Fibroblast of skin of scalp (primary cell): Measurements from ENCODE around the gene FOXN4.

Source experiments
- DNase-seq: peaks from one replicate; pipeline ENCODE4 v3.0.0-alpha.2; 2013

FOXN4 gene

DNA sequence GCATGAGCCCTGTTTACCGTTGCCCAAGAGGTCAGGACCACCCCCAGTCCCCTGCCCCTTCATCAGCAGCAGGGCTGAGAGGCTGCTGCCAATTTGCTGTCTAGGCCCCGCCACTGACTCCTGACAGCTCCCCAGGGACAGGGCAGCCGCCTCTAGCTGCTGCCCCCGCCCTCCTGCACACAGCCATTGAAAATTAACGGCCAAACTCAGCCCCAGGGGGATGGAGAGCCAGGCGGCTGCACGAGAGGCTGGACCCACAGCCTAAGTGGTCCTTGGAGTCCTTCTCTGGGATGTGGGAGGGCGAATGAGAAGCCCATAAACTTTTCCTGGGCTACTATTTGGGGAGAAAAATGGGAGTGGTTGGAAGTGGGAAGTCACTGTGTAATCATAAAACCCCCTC is 4.6 kb downstream of the FOXN4 start:
- DNase-seq, result no peak

DNA sequence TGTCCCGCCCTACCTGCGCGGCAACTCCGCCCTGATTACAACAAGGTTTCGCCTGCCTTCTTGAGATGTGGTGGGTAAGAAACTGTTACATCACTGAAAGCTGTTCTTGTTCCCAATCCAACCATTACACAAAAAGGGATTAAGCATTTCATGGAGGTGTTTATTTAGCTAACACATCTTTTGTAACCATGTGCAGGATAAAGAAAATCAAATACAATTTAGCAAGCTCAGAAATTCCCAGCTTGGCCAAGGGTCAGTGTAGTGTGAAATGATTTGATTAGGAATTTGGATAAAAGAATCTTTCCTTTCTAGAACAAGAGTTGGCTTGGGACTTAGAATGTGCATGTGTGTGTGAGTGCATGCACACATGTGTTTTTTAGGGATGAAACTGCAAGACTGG is 6.3 kb downstream of the FOXN4 start:
- no peak for DNase-seq

- DNase-seq, result no peak
Measured at GRCh38 chr12:109302358-109302757, 6.7 kb downstream of the FOXN4 start.

GRCh38 chr12:109301643-109302168 is 7.4 kb downstream of the FOXN4 start:
- no peak for DNase-seq

- no peak for DNase-seq
Measured at GRCh38 chr12:109299849-109300248, 9.2 kb downstream of the FOXN4 start.

GRCh38 chr12:109296431-109296830 is 12.7 kb downstream of the FOXN4 start:
- DNase-seq, result no peak

- DNase-seq, result no peak
Measured at GRCh38 chr12:109295764-109296425, 13.2 kb downstream of the FOXN4 start.

DNA sequence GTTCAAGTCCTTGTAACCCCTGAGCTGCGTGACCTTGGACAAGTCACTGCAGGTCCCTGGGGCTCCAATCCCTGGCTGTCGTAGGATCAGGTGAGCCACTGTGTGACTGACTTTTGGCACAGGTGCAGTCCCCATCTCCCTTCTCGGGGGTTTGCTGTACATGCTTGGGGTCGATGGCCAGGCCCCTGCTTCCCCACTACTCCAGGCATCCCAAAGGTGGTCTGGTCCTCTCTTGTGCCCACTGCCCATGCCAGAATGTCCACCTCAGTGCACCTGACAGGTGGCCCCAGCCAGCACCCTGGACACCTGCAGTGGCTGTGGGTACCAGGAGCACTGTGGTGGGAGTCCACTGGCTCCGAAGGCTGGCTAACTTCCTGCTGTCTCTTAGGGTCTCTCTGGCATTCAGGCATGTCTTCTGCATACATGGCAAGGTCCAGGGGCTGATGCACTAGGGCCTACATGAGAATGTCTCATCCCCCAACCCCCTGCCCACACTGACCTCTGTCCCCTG is 14.7 kb downstream of the FOXN4 start:
- DNase-seq, result no peak

DNA sequence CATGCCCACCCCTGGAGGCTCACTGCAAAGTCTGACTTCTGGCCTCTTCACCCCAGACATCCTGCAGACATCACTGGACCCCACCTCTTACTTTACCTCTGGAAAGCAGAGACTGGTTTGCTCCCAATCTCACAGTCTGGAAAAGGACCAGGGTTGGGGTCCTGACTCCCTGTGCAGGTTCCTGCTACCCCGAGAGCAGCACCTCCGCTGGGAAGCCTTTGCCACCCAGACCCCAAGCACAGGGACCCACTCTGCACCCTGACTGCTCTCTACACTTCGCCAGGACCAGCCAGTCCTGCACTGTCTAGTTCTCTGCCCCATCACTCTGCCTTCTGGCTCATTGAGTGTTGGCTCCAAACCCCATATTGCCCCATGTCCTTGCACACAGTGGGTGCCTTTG is 16.0 kb downstream of the FOXN4 start:
- DNase-seq, result no peak

DNA sequence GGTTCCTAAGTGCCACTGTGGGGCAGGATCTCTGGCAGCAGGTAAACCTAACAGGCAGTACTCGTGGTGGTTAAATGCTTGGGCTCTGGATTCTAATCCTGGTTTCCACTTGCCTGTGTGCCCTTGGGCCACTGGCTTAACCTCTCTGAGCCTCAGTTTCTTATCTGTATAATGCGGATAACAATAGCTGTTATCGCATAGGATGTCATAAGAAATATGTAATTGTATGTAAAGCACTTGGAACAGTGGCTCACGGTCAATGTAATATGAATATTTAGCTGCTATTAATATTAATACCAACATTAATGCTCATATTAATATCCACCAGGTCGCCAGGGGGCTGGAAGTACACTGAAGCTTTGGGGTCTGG is 16.8 kb downstream of the FOXN4 start:
- no peak for DNase-seq

DNA sequence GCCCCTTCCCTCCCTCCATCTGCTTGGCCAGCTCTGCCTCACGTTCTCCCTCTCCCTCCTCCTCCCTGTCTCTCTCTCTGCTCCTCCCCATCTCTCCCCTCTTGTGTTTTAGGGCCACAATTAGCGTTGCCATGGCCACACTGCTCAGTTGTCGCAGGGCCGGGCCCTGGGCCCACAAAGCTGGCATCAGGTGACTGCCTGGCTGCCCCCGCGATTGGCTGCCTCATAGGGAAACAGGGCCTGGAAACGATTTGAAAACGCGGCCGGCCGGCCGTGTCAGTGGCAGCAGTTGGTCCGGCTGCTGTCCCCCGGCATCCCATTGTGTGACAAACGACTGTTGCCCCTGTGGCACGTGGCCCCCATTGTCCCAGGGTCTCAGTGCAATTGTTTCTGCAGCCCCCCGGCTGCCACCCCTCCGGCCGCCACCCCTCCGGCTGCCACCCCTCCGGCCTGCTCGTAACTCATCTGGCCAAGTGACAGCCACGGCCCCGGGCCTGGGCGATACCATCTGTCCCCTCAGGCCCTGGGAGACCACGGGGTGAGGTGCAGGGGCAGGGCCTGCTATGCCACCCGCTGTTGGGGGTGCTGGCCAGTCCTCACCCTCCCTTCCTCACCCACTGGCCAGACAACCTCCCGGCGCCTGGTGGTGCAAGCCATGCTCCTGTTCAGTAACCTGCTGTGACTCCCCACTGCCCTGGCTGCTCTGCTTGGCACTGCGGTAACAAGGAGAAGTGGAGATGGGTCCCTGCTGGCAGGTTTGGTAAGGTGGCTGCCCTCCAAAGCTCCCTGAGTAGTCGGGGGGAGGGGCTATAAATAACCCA is 17.4 kb downstream of the FOXN4 start:
- peak; percentile 12 for DNase-seq

DNA sequence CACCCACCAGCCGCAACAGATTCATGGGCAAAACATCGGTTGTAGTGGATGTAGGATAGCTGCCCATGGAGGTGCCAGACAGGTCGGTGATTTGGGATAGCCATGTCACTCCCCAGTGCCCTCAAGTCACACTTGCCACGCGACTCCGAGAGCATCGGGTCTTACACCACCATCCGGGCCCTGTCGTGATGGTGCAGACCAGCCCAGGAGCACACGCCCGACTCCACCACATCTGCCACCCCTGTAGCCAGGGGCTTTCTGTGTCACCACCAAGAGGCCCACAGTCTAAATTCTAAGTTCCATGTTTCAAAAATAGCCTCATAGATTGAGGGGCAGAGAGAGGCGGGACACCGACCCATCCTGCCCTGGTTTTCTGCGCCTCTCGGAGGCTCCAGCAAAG is 18.0 kb downstream of the FOXN4 start:
- no peak for DNase-seq

DNA sequence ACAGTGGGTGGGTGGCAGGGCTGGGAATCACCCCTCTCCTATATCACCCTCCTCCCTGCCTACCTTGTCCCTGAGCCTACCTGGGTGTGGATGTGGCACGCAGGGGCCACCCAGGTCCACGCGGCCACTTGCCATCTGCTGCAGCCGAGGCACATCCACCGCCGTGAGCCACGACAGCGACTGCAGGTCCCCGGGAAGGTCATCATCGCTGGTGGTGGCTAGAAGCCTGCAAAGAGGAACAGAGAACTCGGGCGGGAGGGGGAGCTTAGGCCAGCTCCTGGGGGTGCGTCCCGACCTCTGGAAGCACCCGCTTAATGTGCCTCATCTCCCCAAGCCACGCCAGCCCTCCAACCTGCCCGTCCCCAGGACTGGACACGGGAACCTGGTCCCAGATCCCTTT is 19.0 kb downstream of the FOXN4 start:
- DNase-seq, result no peak

DNA sequence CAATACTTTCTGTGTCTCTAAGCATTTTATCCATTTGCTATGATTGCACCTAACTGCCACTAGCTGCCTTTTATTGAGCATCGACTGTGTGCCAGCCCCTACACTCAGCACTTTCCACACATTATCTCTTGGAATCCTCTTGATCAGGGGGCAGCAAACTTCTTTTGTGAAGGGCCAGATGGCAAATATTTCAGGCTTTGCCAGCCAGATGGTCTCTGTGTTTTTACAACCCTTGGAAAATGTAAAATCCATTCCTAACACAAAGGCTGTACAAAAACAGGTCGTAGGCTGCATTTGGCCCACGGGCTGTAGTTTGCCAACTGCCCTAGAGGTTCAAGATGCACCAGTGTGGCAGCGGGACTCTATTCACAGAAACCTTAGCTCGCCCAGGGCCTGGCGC is 19.5 kb downstream of the FOXN4 start:
- no peak for DNase-seq

DNA sequence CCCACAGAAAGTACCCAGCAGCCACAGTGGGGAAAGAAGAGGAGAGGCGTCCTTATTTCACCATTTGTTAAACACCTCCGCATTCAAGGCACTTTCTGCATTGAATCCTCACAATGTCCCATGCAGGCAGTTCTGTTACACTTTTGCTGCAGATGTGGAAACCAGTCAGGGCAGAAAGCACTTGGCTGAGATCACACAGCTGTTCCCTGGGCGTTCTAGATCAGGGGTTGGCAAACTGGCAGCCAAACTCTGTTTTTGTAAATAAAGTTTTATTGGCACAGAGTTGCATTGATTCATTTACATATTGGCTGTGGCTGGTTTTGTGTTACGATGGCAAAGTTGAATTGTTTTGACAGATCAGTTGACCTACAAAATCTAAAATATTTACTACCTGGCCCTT is 20.1 kb downstream of the FOXN4 start:
- no peak for DNase-seq

- DNase-seq, result no peak
Measured at GRCh38 chr12:109288571-109288970, 20.5 kb downstream of the FOXN4 start.

DNA sequence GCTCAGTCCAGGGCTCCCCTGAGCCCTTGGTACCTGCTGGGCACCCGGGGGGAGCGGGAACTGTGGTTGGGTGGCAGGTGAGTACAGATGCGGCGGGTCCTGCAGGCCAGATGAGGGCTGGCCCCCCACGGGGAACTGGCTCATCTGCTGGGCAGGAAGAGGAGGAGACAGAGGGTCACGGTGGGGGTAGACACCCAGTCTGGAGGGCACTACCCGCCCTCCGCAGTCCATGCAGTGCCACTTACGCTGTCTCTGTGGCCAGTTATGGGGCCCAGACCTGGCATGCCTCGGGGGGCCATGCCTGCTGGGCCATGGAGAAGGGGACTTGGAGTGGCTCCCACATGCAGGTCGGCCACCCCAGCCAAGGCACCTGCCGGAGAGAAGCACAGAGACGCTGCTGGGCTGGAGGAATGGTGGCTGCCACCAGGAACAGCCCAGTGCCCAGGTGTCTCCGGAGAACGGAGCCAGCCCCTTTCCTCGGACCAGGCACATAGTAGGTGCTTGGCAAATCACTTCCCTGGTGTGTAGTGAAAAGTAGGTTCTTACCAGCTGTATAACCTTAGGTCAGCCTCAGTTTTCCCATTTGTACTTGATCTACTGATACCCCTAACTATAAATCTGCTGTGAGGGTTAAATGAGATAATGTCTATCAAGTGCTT is 21.1 kb downstream of the FOXN4 start:
- no peak for DNase-seq

DNA sequence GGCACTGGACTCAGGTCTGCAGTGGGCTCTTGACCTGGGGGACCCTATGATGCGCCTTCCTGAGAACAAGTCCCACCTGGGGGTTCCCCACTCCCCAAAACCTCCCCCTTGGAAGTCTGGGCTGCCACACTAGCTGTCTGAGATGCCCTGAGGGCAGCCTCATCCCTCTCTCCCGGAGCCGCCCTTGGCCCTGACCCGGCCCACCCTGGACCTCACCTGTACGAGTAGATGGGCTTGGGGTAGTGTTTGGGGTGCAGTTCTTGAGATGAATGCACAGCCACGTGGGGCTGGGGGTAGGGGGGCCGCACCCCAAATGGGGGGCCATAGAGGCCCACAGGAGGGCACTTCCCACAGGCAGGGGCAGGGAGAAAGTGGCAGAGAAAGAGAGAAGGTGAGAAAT is 21.9 kb downstream of the FOXN4 start:
- DNase-seq, result no peak

DNA sequence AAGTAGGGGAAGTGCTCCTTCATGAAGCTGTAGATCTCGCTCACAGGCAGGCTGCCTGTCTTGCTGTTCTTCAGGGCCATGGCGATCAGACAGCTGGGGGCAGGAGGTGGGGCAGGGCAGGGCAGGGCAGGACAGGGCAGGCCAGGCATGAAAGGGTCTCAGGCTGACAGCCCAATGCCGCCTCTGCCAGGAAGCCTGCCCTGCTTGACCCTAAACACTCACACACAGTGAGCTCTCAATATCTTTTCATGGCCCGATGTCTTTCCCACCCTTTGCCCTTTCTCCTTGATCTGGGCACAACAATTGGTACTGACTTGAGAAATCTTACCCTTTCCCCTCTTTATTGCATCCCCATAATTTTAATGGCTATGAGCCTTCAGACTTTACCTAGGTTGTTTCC is 22.4 kb downstream of the FOXN4 start:
- no peak for DNase-seq

- DNase-seq, result no peak
Measured at GRCh38 chr12:109286252-109286651, 22.8 kb downstream of the FOXN4 start.

GRCh38 chr12:109284392-109284791 is 24.7 kb downstream of the FOXN4 start:
- no peak for DNase-seq

GRCh38 chr12:109281452-109281851 is 27.6 kb downstream of the FOXN4 start:
- no peak for DNase-seq

DNA sequence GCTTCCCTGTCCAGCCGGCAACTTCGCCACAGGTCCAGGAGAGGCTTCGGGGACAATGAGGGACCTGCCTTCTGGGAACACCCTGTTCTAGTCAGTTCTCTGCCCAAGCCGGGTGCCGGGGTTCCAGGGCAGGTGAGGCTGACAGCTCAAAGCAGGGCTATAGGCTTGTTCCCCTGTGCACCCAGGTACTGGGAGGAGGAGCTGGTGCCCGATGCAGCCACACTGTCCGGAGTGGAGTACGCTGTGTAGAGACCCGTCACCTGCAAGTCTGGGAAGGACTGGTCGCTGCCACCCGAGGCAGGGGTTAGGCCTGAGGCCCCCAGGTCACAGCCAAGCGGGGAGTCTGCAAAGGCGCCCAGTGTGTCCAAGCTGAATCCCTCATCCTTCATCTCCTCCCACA is 29.6 kb downstream of the FOXN4 start:
- no peak for DNase-seq
